LoVo (cell line): ENCODE data around the gene HSPA2.
"Not testable (repeated sequence)": the region's sequence is repeated elsewhere in the genome, so short reads cannot be mapped to it uniquely, and the experiment has no call there.

ENCODE experiments used
- DNase-seq: peaks from one replicate; pipeline ENCODE4 v3.0.0-alpha.2; 2016; ENCODE audit warnings: low spot score

HSPA2 gene

GRCh38 chr14:64562436-64562835, 21.9 kb downstream of the HSPA2 start:
- no peak for DNase-seq

GRCh38 chr14:64563696-64564095, 23.2 kb downstream of the HSPA2 start:
- no peak for DNase-seq

- DNase-seq, result no peak
These were observed 26.1 kb downstream of the HSPA2 start for GRCh38 chr14:64566651-64567122.

- DNase-seq, result peak; percentile 34
These were observed 28.6 kb downstream of the HSPA2 start for GRCh38 chr14:64569138-64569631.

DNA sequence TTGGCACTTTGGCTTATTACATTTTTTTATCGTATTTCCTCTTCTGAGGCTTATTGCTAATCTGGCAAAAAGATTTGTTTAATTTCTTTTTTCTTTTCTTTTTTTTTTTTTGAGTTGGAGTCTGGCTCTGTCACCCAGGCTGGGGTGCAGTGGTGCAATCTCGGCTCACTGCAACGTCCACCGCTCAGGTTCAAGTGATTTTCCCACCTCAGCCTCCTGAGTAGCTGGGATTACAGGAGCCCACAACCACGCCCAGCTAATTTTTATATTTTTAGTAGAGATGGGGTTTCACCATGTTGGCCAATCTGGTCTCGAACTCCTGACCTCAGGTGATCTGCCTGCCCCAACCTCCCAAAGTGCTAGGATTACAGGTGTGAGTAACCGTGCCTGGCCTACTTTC, 29.1 kb downstream of the HSPA2 start:
- DNase-seq, result not testable (repeated sequence)

DNA sequence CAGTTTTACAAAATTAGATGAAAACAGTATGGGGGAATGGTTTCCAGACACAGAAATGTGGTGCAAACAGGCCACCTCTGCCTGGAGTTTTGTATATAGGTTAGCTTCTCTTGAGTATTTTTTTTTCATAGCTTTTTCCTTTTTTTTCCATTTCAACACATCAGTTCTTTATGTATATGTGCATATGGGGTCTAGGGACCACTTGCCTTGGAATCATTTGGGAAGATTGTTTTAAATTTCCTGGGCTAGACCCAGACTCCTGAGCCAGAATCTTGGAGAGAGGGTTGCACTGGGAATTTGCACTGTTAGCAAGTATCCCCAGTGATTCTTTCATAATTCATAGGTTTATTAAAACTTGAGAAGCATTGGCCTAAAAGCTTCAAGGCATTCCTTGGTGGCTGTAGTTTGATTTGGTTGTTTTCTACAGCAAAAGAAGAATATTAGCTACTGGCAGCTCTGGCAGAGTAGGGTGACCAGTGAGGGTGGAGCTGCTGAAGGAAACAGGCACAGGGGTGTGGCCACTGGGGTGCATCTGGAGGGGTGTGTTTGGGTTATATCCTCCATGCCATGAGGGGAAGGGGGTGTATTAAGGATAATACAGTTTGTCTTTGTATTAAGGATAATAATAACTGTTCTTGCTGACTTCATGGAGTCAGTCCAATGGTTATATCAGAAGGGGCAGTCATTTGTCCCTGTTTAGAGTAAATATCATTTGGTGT, 32.0 kb downstream of the HSPA2 start:
- no peak for DNase-seq

- no peak for DNase-seq
These were observed 32.6 kb downstream of the HSPA2 start for GRCh38 chr14:64573109-64573508.

DNA sequence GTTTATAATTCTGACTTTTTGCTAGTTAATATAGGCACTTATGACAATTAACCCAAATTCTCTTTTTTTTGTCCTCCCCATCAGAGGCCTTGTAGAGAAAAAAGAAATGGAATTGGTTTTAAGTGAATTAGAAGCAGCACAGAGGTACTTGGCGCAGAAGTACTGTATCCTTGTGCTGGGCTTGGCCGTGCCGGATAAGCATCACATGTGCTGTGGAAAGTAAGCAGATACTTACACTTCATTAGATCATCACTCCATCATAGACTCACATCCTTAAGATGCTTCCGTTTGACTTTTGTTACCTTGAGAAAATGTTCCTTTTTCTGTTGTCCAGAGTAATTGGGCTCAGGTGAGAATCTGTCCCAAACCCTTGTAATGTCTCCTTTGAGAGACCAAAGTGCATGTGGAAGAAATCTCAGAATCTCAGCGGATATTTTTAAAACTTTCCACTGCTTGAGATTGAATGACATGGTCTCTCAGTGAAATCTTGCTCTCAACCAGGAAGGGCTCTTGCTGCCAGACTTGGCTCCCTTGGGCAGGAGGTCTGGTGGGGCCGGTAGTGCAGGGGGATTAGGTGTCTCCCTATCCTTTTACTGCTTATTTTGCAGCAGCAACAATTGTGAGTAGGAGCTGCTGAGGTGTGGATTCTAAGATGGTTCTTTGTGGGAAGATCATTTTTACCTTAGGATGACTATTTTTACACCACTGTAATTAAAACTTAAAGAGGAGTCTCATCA, 34.0 kb downstream of the HSPA2 start:
- no peak for DNase-seq

DNA sequence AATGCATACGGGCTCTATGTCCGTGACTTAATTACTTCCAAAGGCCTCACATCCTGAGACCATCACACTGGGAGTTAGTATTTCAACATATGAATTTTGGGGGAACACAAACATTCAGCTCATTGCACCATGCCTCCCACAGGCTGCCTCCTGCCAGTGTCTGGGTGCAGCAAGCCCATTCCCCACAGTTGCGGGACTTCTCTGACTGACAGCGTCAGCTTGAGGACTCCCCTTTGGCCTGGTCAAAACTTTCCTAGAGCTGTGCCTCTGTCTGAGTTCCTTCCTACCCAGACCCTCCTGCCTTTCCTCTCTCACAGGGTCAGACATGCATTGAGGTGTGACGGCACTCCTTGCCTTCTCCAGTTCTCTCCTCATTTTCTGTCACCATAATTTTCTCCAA, 36.7 kb downstream of the HSPA2 start:
- no peak for DNase-seq

- no peak for DNase-seq
These were observed 39.9 kb downstream of the HSPA2 start for GRCh38 chr14:64580467-64580866.

- no peak for DNase-seq
These were observed 40.8 kb downstream of the HSPA2 start for GRCh38 chr14:64581363-64581762.

DNA sequence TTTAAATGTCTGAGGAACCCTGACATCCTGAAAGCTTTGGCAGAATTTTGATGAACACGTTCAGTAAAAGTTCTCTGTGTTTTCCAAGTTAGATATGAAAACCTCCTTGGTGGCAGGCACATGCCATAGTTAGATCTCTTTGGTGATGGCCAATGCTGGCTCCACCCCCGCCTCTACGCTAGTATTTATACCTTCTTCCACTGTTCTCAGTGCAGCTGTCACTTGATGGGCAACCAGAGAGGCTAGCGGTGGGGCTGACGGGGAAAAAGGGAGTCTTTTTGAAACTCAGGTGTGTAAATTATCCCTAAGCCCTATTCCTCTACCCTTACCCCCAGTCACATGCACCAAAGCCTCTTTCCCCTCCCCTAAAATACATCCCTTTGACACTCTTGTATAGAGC, 41.3 kb downstream of the HSPA2 start:
- DNase-seq, result no peak

GRCh38 chr14:64584190-64584589, 43.6 kb downstream of the HSPA2 start:
- DNase-seq, result no peak

- no peak for DNase-seq
These were observed 51.3 kb downstream of the HSPA2 start for GRCh38 chr14:64591809-64592208.
